HL-60 (cell line): Measurements from ENCODE around the gene GUCA2A.
A peak's percentile ranks its signal among the peaks of the same experiment; 100 is the strongest.

Source experiments
- DNase-seq, 2 experiments: peaks; one replicate each; pipeline ENCODE4 v3.0.0-alpha.2; 2010 to 2020; ENCODE audit warnings: low read depth in 1 of 2, low spot score in 1 of 2
- H3K27ac ChIP-seq: fragments of 250-450 bp; sonication (Bioruptor Pico); replicated peaks from 2 replicates; pipeline ENCODE4 v1.5.1; 2020; ENCODE audit warnings: mild to moderate bottlenecking, moderate library complexity
- H3K27me3 ChIP-seq: fragments of 250-450 bp; sonication (Bioruptor Pico); 2 replicates; pipeline ENCODE4 v1.5.1; 2021; ENCODE audit warnings: mild to moderate bottlenecking, moderate library complexity; ENCODE audit not compliant: insufficient read depth, poor library complexity, severe bottlenecking
- H3K4me3 ChIP-seq: replicated peaks from 2 replicates; pipeline ENCODE4 v1.5.1; 2011; ENCODE audit warnings: mild to moderate bottlenecking, control low read depth, low read length; ENCODE audit not compliant: insufficient read depth
- GABPA ChIP-seq: IDR thresholded peaks from 2 replicates; pipeline ENCODE4 v1.6.1; 2012; ENCODE audit warnings: low read depth
- POLR2AphosphoS5 ChIP-seq: IDR thresholded peaks from 2 replicates; pipeline ENCODE4 v1.6.1; 2012; ENCODE audit warnings: low read depth
- SPI1 ChIP-seq: IDR thresholded peaks from 2 replicates; pipeline ENCODE4 v1.6.1; 2012; ENCODE audit warnings: low read depth, mild to moderate bottlenecking, borderline replicate concordance
- TF ChIP-seq, protein P1 (sequence below): IDR thresholded peaks from one replicate; pipeline ENCODE4 v1.5.1; 2011; ENCODE audit warnings: low read length, control low read depth, inconsistent platforms; ENCODE audit not compliant: insufficient read depth
- TF ChIP-seq, protein P2 (sequence below): IDR thresholded peaks from 2 replicates; pipeline ENCODE4 v1.6.1; 2012; ENCODE audit warnings: low read depth; ENCODE audit not compliant: insufficient replicate concordance

GUCA2A gene

DNA sequence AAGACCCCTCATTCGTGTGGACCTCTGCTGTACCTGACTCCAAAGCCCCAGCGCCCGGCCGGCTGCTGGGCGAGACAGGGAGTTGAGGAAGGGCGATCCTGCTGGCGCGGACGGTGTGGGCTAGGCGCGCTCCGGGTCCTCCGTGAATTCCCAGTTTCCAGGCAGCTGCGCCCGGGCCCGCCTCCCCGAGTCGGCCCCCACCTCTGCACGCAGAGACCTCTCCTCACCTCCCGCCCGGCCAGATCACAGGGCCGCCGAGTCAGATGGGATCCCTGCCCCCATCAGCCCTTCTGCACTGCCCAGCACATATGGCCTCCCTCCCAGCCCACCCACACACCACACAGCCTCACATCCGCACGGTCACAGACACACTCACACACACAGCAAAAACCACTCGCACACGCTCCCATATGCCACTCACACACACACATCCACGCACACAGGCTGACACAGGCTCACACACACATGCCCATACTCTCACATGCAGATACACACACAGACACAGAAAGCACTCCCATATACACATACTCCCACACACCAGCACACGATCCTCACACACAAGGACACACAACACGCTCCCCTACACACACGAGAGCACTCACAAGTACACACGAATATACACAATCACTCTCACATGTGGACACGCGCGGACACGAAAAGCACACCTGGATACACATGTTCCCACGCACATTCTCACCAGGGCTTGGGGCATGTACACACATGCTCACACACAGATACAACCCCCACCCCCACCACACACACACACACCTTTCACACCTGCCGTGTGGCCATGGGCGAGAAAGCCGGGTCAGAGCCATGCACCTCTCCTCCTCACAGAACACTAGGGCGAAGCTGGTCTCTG lies 18.6 kb downstream of the GUCA2A start:
- DNase-seq, result no peak
- TF ChIP-seq, protein P1, sequence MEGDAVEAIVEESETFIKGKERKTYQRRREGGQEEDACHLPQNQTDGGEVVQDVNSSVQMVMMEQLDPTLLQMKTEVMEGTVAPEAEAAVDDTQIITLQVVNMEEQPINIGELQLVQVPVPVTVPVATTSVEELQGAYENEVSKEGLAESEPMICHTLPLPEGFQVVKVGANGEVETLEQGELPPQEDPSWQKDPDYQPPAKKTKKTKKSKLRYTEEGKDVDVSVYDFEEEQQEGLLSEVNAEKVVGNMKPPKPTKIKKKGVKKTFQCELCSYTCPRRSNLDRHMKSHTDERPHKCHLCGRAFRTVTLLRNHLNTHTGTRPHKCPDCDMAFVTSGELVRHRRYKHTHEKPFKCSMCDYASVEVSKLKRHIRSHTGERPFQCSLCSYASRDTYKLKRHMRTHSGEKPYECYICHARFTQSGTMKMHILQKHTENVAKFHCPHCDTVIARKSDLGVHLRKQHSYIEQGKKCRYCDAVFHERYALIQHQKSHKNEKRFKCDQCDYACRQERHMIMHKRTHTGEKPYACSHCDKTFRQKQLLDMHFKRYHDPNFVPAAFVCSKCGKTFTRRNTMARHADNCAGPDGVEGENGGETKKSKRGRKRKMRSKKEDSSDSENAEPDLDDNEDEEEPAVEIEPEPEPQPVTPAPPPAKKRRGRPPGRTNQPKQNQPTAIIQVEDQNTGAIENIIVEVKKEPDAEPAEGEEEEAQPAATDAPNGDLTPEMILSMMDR, result no peak
- TF ChIP-seq GABPA, result no peak
- H3K27ac ChIP-seq, result no peak overlapping the region
- H3K4me3 ChIP-seq, result no peak overlapping the region
- H3K27me3 ChIP-seq, result peaks cover 4% of the 10 kb centered on the region

DNA sequence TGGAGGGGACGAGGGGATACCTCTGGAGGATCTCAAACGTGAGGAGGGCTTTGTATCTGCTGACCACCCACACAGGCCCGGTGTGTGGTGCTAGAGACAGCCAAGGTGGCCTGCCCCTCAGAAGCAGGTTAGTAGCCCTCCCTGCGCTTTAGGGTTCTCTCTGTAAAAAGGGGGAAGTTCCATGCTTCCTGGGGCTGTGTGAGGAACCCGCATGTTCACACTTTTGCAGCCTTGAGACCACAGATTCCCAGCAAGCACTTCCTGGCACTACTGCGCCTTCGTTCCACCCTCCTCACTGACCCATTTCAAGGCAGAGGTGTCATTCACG lies 19.2 kb downstream of the GUCA2A start:
- no peak overlapping the region for H3K27ac ChIP-seq
- DNase-seq, result peak in 1 of 2 experiments; percentile 61

DNA sequence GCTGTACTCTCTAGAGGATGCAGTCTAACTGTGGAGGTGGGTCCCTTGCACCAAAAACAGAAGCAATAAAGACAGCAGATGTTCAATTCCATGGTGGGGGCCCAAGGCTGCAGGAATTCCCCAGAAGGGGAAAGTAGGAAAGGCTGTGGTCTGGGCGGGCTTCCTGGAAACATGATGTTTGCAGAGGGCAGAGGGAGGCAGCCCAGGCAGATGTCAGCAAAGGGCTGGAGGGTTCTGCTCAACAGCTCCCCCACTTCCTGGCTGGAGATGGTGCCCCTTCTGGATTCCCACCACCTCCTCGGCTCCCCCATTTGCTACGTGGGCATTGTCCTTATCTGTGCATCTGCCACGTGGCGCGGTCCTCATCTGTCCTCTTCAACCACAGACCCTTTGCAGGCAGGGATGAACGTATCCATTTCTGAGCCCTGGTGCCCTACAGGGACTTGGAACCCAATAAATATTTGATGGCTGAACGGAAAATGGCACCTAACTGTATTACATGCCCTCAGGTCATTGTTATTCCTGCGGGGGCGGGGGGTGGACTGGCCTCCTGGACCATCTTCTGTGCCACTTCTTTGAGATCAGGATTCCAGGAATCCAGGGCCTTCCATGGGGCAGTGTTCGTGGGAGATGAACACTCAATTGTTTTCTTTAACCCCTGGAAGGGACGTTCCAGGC lies 19.7 kb downstream of the GUCA2A start:
- Histone ChIP-seq H3K27me3 (peaks cover 4% of the 10 kb centered on the region), H3K4me3 (no peak overlapping the region), H3K27ac (no peak overlapping the region)
- TF ChIP-seq, protein P1, result no peak
- TF ChIP-seq POLR2AphosphoS5, result no peak
- TF ChIP-seq, protein P2, sequence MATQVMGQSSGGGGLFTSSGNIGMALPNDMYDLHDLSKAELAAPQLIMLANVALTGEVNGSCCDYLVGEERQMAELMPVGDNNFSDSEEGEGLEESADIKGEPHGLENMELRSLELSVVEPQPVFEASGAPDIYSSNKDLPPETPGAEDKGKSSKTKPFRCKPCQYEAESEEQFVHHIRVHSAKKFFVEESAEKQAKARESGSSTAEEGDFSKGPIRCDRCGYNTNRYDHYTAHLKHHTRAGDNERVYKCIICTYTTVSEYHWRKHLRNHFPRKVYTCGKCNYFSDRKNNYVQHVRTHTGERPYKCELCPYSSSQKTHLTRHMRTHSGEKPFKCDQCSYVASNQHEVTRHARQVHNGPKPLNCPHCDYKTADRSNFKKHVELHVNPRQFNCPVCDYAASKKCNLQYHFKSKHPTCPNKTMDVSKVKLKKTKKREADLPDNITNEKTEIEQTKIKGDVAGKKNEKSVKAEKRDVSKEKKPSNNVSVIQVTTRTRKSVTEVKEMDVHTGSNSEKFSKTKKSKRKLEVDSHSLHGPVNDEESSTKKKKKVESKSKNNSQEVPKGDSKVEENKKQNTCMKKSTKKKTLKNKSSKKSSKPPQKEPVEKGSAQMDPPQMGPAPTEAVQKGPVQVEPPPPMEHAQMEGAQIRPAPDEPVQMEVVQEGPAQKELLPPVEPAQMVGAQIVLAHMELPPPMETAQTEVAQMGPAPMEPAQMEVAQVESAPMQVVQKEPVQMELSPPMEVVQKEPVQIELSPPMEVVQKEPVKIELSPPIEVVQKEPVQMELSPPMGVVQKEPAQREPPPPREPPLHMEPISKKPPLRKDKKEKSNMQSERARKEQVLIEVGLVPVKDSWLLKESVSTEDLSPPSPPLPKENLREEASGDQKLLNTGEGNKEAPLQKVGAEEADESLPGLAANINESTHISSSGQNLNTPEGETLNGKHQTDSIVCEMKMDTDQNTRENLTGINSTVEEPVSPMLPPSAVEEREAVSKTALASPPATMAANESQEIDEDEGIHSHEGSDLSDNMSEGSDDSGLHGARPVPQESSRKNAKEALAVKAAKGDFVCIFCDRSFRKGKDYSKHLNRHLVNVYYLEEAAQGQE, result no peak
- no peak for TF ChIP-seq GABPA
- TF ChIP-seq SPI1, result no peak
- no peak for DNase-seq

More for the DNA sequence above, 19.2 kb downstream of the GUCA2A start:
- Histone ChIP-seq H3K27me3 (peaks cover 4% of the 10 kb centered on the region), H3K4me3 (no peak overlapping the region)
- TF ChIP-seq, protein P2, result no peak
- TF ChIP-seq SPI1, result peak; percentile 76
- 0 out of 2 replicates have a peak, but pooled peaks have one; percentile 31 for TF ChIP-seq GABPA

DNA sequence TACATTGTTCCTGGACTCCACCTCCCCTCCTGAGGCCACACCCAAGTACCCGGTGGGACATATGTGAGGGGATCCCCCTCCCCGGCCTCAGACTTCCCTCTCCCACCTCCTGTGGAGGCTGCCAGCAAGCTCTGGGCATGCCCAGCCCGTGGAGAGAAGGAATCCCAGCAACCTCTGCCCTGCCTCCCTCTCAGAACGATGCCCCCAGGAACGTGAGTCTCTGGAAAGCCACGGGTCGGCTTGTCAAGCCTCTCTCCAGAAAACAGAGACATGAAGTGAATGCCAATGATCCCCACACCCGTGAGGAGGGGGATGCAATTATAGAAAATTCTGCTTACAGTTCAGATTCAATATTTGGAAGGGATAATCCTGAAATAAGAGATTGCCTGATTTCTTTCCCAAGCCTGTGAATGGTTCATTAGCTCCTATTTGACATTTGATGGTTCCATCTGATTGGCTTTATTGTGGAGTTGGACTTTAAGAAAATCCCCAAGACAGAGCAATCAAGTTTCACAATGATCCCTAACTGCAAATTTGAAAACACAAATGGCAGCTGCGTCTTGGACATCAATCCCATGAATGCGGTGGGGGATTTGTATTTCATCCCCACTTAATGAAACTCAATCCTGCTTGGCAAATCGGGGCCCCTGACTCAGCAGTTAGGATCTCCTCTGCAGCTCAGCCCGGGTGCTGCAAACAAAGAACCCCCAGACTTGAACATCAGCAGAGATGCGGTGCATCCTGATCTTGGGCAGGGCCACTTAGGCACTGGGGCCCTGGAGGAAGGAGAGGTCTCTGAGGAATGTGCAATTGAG lies 20.4 kb downstream of the GUCA2A start:
- Histone ChIP-seq H3K27ac (no peak overlapping the region), H3K4me3 (no peak overlapping the region), H3K27me3 (no peaks in the 10 kb centered on the region)
- DNase-seq, result no peak
- TF ChIP-seq POLR2AphosphoS5, result no peak
- no peak for TF ChIP-seq SPI1
- TF ChIP-seq, protein P1, result no peak
- TF ChIP-seq, protein P2, result no peak
- no peak for TF ChIP-seq GABPA
